Ascending aorta (tissue), 2 donors: ENCODE results near the gene PCYT2. TPM values are rescaled to one million over a fixed set of nuclear protein-coding genes. Genes with fewer than 3 reads are reported as not detected.

Experiments
- DNase-seq, 2 donors: peaks; one replicate each; pipeline ENCODE4 v3.0.0-alpha.2; 2019; ENCODE audit warnings: low spot score in 2 of 2
- H3K27ac ChIP-seq, 2 donors: fragments of 200-600 bp; sonication (generic); one replicate each; pipeline ENCODE4 v1.5.1; 2016 to 2017; ENCODE audit warnings: mild to moderate bottlenecking in 1 of 2
- H3K27me3 ChIP-seq: fragments of 200-600 bp; sonication (generic); one replicate; pipeline ENCODE4 v1.5.1; 2017
- H3K36me3 ChIP-seq, 2 donors: fragments of 200-600 bp; sonication (generic); one replicate each; pipeline ENCODE4 v1.5.1; 2016
- H3K4me1 ChIP-seq, 2 donors: fragments of 200-600 bp; sonication (generic); one replicate each; pipeline ENCODE4 v1.5.1; 2016 to 2017; ENCODE audit warnings: mild to moderate bottlenecking in 1 of 2
- H3K4me3 ChIP-seq, 2 donors: fragments of 200-600 bp; sonication (generic); one replicate each; pipeline ENCODE4 v1.5.1; 2016 to 2017; ENCODE audit warnings: mild to moderate bottlenecking in 1 of 2
- H3K9me3 ChIP-seq, 2 donors: fragments of 200-600 bp; sonication (generic); one replicate each; pipeline ENCODE4 v1.5.1; 2016
- CTCF ChIP-seq, 3 experiments: fragments of 200-600 bp in 2 of 3; fragments of 450-650 bp in 1 of 3; sonication (generic) in 2 of 3; IDR thresholded peaks; one replicate each; pipeline ENCODE4 v1.5.1; 2016 to 2019; ENCODE audit warnings: antibody characterized with exemption in 3 of 3, mild to moderate bottlenecking in 1 of 3, moderate library complexity in 1 of 3
- intact Hi-C: fragments of 100-400 bp; cut with DNase I; formaldehyde crosslinking; loops from one replicate; pipeline ENCODE4 v1.15.1; 2023
- total RNA-seq: library from RNA; depleted of rRNA; stranded (reverse); fragments of >200 nt; gene quantifications from one replicate; pipeline ENCODE4 v1.1.0, GENCODE V29; 2016

Gene PCYT2
- total RNA-seq, 1 donor from 2014 or later, result 81.1 TPM

- Histone ChIP-seq H3K4me1 (peaks cover 6 to 12% of the 10 kb centered on the region in 2 donors), H3K4me3 (no peak overlapping the region), H3K27me3 (no peaks in the 10 kb centered on the region), H3K27ac (peak overlapping the region in 1 of 2 donors; percentile 48), H3K9me3 (no peaks in the 10 kb centered on the region), H3K36me3 (peaks cover 45 to 55% of the 10 kb centered on the region in 2 donors)
- DNase-seq, result no peak
- TF ChIP-seq CTCF (IDR thresholded peaks at IDR 0.05), result no peak
- intact Hi-C loops, result no loop called here
Measured at GRCh38 chr17:81885454-81885853, 25.7 kb downstream of the PCYT2 start.

GRCh38 chr17:81884968-81885367, 26.2 kb downstream of the PCYT2 start:
- Histone ChIP-seq H3K27ac (peak overlapping the region; percentile 27 to 48), H3K9me3 (no peaks in the 10 kb centered on the region), H3K27me3 (no peaks in the 10 kb centered on the region), H3K4me1 (peaks cover 1 to 7% of the 10 kb centered on the region in 2 donors), H3K4me3 (no peak overlapping the region), H3K36me3 (peaks cover 46 to 53% of the 10 kb centered on the region in 2 donors)
- no peak for DNase-seq
- intact Hi-C loops, result no loop called here
- TF ChIP-seq CTCF (IDR thresholded peaks at IDR 0.05), result no peak

- Histone ChIP-seq H3K27me3 (no peaks in the 10 kb centered on the region), H3K27ac (peak overlapping the region; percentile 27 to 48), H3K9me3 (no peaks in the 10 kb centered on the region), H3K4me1 (peaks cover 0 to 5% of the 10 kb centered on the region in 2 donors), H3K4me3 (no peak overlapping the region), H3K36me3 (peaks cover 46 to 53% of the 10 kb centered on the region in 2 donors)
- DNase-seq, result no peak
- no peak for TF ChIP-seq CTCF (IDR thresholded peaks at IDR 0.05)
- intact Hi-C loops, result no loop called here
Measured at GRCh38 chr17:81884520-81884919, 26.7 kb downstream of the PCYT2 start.

- intact Hi-C loops, result no loop called here
Measured at GRCh38 chr17:81879121-81879520, 32.1 kb downstream of the PCYT2 start.

GRCh38 chr17:81878294-81878693, 32.9 kb downstream of the PCYT2 start:
- no peak for DNase-seq
- no peaks in the 10 kb centered on the region for H3K9me3 ChIP-seq
- H3K4me1 ChIP-seq, result no peaks in the 10 kb centered on the region
- intact Hi-C loops, result no loop called here
- no peak overlapping the region for H3K27ac ChIP-seq
- no peak for TF ChIP-seq CTCF (IDR thresholded peaks at IDR 0.05)
- H3K27me3 ChIP-seq, result no peaks in the 10 kb centered on the region
- peaks cover 15 to 23% of the 10 kb centered on the region in 2 donors for H3K36me3 ChIP-seq
- no peak overlapping the region for H3K4me3 ChIP-seq

More at GRCh38 chr17:81879121-81879520, 32.1 kb downstream of the PCYT2 start:
- DNase-seq, result no peak
- Histone ChIP-seq H3K9me3 (no peaks in the 10 kb centered on the region), H3K27ac (no peak overlapping the region), H3K27me3 (no peaks in the 10 kb centered on the region), H3K36me3 (peaks cover 15 to 24% of the 10 kb centered on the region in 2 donors), H3K4me3 (no peak overlapping the region), H3K4me1 (no peaks in the 10 kb centered on the region)
- no peak for TF ChIP-seq CTCF (IDR thresholded peaks at IDR 0.05)

GRCh38 chr17:81877569-81877968, 33.6 kb downstream of the PCYT2 start:
- Histone ChIP-seq H3K27ac (no peak overlapping the region), H3K4me3 (no peak overlapping the region), H3K4me1 (peaks cover 0 to 3% of the 10 kb centered on the region in 2 donors), H3K36me3 (peaks cover 15 to 16% of the 10 kb centered on the region in 2 donors), H3K9me3 (no peaks in the 10 kb centered on the region), H3K27me3 (no peaks in the 10 kb centered on the region)
- DNase-seq, result no peak
- intact Hi-C loops, result no loop called here
- no peak for TF ChIP-seq CTCF (IDR thresholded peaks at IDR 0.05)
